A172 (cell line): ENCODE results near the gene HS1BP3. TPM values are rescaled to one million over a fixed set of nuclear protein-coding genes. Genes with fewer than 3 reads are reported as not detected.

Source experiments
- DNase-seq: peaks from one replicate; pipeline ENCODE4 v3.0.0-alpha.2; 2015; ENCODE audit warnings: low spot score
- total RNA-seq: library from RNA; depleted of rRNA; stranded (reverse); fragments of >200 nt; shearing (Covaris generic); gene quantifications from 2 replicates; pipeline ENCODE4 v1.2.3, GENCODE V29; 2014

HS1BP3 gene
- total RNA-seq, 1 experiment from 2014 or later: 43.9 TPM

GRCh38 chr2:20647738-20648137, 3.2 kb downstream of the HS1BP3 start:
- DNase-seq: no peak

GRCh38 chr2:20647211-20647610, 3.7 kb downstream of the HS1BP3 start:
- no peak for DNase-seq

GRCh38 chr2:20646446-20646845, 4.5 kb downstream of the HS1BP3 start:
- no peak for DNase-seq

- no peak for DNase-seq
Observed at GRCh38 chr2:20645761-20646160, 5.1 kb downstream of the HS1BP3 start.

- no peak for DNase-seq
Observed at GRCh38 chr2:20645301-20645701, 5.6 kb downstream of the HS1BP3 start.

- DNase-seq: no peak
Observed at GRCh38 chr2:20643826-20644225, 7.1 kb downstream of the HS1BP3 start.

- DNase-seq: no peak
Observed at GRCh38 chr2:20643060-20643459, 7.8 kb downstream of the HS1BP3 start.

- DNase-seq: peak; percentile 40
Observed at GRCh38 chr2:20642055-20642971, 8.6 kb downstream of the HS1BP3 start.

- peak; percentile 39 for DNase-seq
Observed at GRCh38 chr2:20641123-20641985, 9.5 kb downstream of the HS1BP3 start.

GRCh38 chr2:20640411-20641122, 10.3 kb downstream of the HS1BP3 start:
- DNase-seq: no peak

- DNase-seq: no peak
Observed at GRCh38 chr2:20638646-20639430, 12.1 kb downstream of the HS1BP3 start.

- DNase-seq: no peak
Observed at GRCh38 chr2:20638014-20638413, 12.9 kb downstream of the HS1BP3 start.

- no peak for DNase-seq
Observed at GRCh38 chr2:20637147-20637546, 13.8 kb downstream of the HS1BP3 start.

- peak; percentile 60 for DNase-seq
Observed at GRCh38 chr2:20635675-20636584, 15.0 kb downstream of the HS1BP3 start.

GRCh38 chr2:20635113-20635510, 15.8 kb downstream of the HS1BP3 start:
- DNase-seq: no peak

GRCh38 chr2:20634507-20635112, 16.3 kb downstream of the HS1BP3 start:
- DNase-seq: peak; percentile 48

GRCh38 chr2:20633794-20634506, 16.9 kb downstream of the HS1BP3 start:
- DNase-seq: no peak

- DNase-seq: no peak
Observed at GRCh38 chr2:20633001-20633400, 17.9 kb downstream of the HS1BP3 start.

GRCh38 chr2:20632446-20632990, 18.4 kb downstream of the HS1BP3 start:
- DNase-seq: no peak
